Natural killer cell (primary cell): ENCODE results near the gene DNAAF5. TPM values are rescaled to one million over a fixed set of nuclear protein-coding genes. Genes with fewer than 3 reads are reported as not detected.

Source experiments
- ATAC-seq, 3 donors: fragments of 150-1000 bp in 2 of 3; fragments of 200-7000 bp in 1 of 3; cut with Tn5 transposase; 1 replicate in 1 of 3; 2 replicates in 2 of 3; pipeline ENCODE4 v1.10.0; 2021; ENCODE audit warnings: mild to moderate bottlenecking in 2 of 3, moderate library complexity in 2 of 3
- DNase-seq, 2 donors: peaks; one replicate each; pipeline versions ENCODE4 v3.0.0 to v3.0.0-alpha.2; 2013 to 2021; ENCODE audit warnings: mixed read lengths in 1 of 2
- H3K27ac ChIP-seq: one replicate; pipeline ENCODE4 v1.5.1; 2013; ENCODE audit warnings: mild to moderate bottlenecking, low read length
- H3K27me3 ChIP-seq: one replicate; pipeline ENCODE4 v1.6.1; 2013; ENCODE audit warnings: low read length; ENCODE audit not compliant: control insufficient read depth, insufficient read depth
- H3K36me3 ChIP-seq: one replicate; pipeline ENCODE4 v1.6.1; 2013; ENCODE audit warnings: low read length; ENCODE audit not compliant: control insufficient read depth, insufficient read depth
- H3K4me1 ChIP-seq: one replicate; pipeline ENCODE4 v1.6.1; 2013; ENCODE audit warnings: low read length; ENCODE audit not compliant: control insufficient read depth, insufficient read depth
- H3K4me3 ChIP-seq: one replicate; pipeline ENCODE4 v1.5.1; 2013; ENCODE audit warnings: low read length
- H3K9me3 ChIP-seq: one replicate; pipeline ENCODE4 v1.6.1; 2013; ENCODE audit warnings: low read length; ENCODE audit not compliant: control insufficient read depth, insufficient read depth
- H3K27ac Mint-ChIP-seq, 2 donors: one replicate each; pipeline ENCODE4 v1.8.0; 2022; ENCODE audit warnings: mild to moderate bottlenecking in 2 of 2, mixed read lengths in 2 of 2, moderate library complexity in 1 of 2
- H3K27me3 Mint-ChIP-seq, 2 donors: one replicate each; pipeline ENCODE4 v1.8.0; 2022; ENCODE audit warnings: low read depth in 2 of 2, mixed read lengths in 2 of 2
- H3K36me3 Mint-ChIP-seq: one replicate; pipeline ENCODE4 v1.8.0; 2022; ENCODE audit warnings: mixed read lengths
- H3K4me1 Mint-ChIP-seq, 2 donors: one replicate each; pipeline ENCODE4 v1.8.0; 2022; ENCODE audit warnings: mixed read lengths in 2 of 2
- H3K4me3 Mint-ChIP-seq: one replicate; pipeline ENCODE4 v1.8.0; 2022; ENCODE audit warnings: mild to moderate bottlenecking, moderate library complexity, mixed read lengths
- H3K9me3 Mint-ChIP-seq, 2 donors: one replicate each; pipeline ENCODE4 v1.8.0; 2022; ENCODE audit warnings: mixed read lengths in 2 of 2
- CTCF ChIP-seq: fragments of 200-600 bp; IDR thresholded peaks from one replicate; pipeline ENCODE4 v1.8.0; 2022; ENCODE audit warnings: antibody characterized with exemption
- WGBS: methylation state at CpG from one replicate; pipeline ENCODE4 v1.1.7; 2013; ENCODE audit warnings: missing lambda C conversion rate; ENCODE audit not compliant: insufficient coverage; 5-methylcytosine and 5-hydroxymethylcytosine counted together
- intact Hi-C: fragments of 100-400 bp; cut with micrococcal nuclease; formaldehyde crosslinking; loops from one replicate; pipeline ENCODE4 v1.14.2; 2022
- total RNA-seq, 4 donors: library from RNA; stranded (reverse); fragments of 120-200 nt in 1 of 4; gene quantifications; one replicate each; pipeline versions ENCODE4 v1.2.3 to v1.2.4, GENCODE V29; 2013 to 2022

The DNAAF5 gene
- total RNA-seq, 3 donors from 2014 or later (not counting 1 experiment from before 2014, with no cell fraction given): 6.7 to 10.3 (median 10.3) TPM

DNA sequence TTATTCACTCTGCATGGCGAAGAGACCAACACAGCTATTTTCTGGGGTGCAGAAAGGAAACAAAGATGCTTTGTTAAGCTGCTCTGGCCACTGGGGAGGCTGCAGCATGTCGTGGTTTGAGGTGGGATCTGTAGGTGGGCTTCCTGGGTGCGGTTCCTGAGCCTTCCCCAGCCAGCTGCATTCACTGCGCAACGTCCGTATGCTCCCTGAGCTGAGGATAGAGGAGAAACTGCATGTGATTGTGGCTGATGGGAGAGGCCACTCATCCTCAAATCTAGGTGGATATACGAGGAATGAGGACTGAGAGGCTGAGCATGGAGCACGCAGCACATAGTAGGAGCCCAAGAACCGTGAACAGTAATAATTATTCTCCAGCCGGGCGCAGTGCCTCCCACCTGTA lies 9.9 kb upstream of the DNAAF5 start:
- TF ChIP-seq CTCF: no peak
- Histone ChIP-seq H3K36me3 (no peaks in the 10 kb centered on the region), H3K9me3 (no peaks in the 10 kb centered on the region), H3K27me3 (peaks cover 3% of the 10 kb centered on the region), H3K4me3 (no peak overlapping the region), H3K27ac (no peak overlapping the region), H3K4me1 (peaks cover 7% of the 10 kb centered on the region)
- peaks cover 16 to 18% of the 10 kb centered on the region in 2 donors for H3K27me3 Mint-ChIP-seq
- H3K9me3 Mint-ChIP-seq: no peaks in the 10 kb centered on the region
- H3K36me3 Mint-ChIP-seq: no peaks in the 10 kb centered on the region
- H3K4me1 Mint-ChIP-seq: peaks cover 0 to 5% of the 10 kb centered on the region in 2 donors
- ATAC-seq (no peak), DNase-seq (no peak)
- no peak overlapping the region for H3K27ac Mint-ChIP-seq
- no peak overlapping the region for H3K4me3 Mint-ChIP-seq
- WGBS: 86% methylated on average over 11 of the region's 11 CpGs
- intact Hi-C loops: no loop called here

DNA sequence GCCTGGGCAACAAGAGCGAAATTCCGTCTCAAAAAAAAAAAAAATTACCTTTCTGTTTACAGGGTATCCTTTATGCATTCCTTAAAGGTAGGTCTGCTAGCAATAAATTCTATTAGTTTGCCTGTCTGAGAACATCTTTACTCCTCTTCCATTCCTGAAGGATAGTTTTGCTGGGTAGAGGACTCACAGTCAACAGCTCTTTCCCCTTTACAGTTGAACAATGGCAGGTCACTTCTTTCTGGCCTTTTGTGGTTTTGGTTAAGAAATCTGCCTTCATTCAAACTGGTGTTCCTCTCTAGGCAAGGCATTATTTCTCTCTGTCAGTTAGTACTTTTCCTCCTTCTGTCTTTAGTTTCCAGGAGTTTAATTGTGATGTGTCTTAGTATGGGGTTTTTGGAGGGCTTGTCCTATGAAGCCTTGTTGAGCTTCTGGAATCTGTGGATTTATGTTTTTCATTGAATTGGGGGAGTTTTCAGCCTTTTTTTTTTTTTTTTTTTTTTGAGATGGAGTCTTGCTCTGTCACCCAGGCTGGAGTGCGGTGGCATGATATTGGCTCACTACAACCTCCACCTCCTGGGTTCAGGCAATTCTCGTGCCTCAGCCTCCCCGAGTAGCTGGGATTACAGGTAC lies 4.8 kb upstream of the DNAAF5 start:
- Mint-ChIP-seq H3K9me3 (no peaks in the 10 kb centered on the region), H3K4me1 (peaks cover 0 to 9% of the 10 kb centered on the region in 2 donors), H3K27me3 (no peaks in the 10 kb centered on the region), H3K36me3 (no peaks in the 10 kb centered on the region), H3K4me3 (no peak overlapping the region), H3K27ac (no peak overlapping the region)
- peaks cover 9% of the 10 kb centered on the region for H3K4me1 ChIP-seq
- no peak overlapping the region for H3K4me3 ChIP-seq
- ATAC-seq (no peak), DNase-seq (no peak)
- intact Hi-C loops: no loop called here
- no peak overlapping the region for H3K27ac ChIP-seq
- 100% methylated on average over 3 of the region's 5 CpGs for WGBS
- no peaks in the 10 kb centered on the region for H3K27me3 ChIP-seq
- H3K9me3 ChIP-seq: no peaks in the 10 kb centered on the region
- no peaks in the 10 kb centered on the region for H3K36me3 ChIP-seq
- no peak for TF ChIP-seq CTCF

- no peak for TF ChIP-seq CTCF
- DNase-seq: no peak
- Histone ChIP-seq H3K4me3 (no peak overlapping the region), H3K36me3 (no peaks in the 10 kb centered on the region), H3K4me1 (peaks cover 18% of the 10 kb centered on the region), H3K27ac (no peak overlapping the region), H3K9me3 (no peaks in the 10 kb centered on the region), H3K27me3 (no peaks in the 10 kb centered on the region)
- ATAC-seq: no peak
- no peak overlapping the region for H3K27ac Mint-ChIP-seq
- intact Hi-C loops: no loop called here
- H3K4me3 Mint-ChIP-seq: no peak overlapping the region
- no peaks in the 10 kb centered on the region for H3K9me3 Mint-ChIP-seq
- no peaks in the 10 kb centered on the region for H3K36me3 Mint-ChIP-seq
- H3K27me3 Mint-ChIP-seq: no peaks in the 10 kb centered on the region
- WGBS: over 99% methylated on average over 9 of the region's 9 CpGs
- H3K4me1 Mint-ChIP-seq: peaks cover 6 to 23% of the 10 kb centered on the region in 2 donors
Observed at GRCh38 chr7:723541-723940, 3.0 kb upstream of the DNAAF5 start.

DNA sequence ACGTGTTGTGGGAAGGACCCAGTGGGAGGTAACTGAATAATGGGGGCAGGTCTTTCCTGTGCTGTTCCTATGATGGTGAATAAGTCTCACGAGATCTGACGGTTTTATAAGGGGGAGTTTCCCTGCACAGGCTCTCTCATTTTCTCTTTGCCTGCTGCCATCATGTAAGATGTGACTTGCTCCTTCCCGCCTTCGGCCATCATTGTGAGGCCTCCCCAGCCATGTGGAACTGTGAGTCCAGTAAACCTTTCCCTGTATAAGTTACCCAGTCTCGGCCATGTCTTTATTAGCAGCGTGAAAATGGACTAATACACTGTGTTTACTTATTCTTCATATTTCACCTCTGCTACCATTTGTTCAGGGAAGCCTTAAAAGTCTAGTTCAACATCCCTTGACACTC lies 2.2 kb upstream of the DNAAF5 start:
- no peak overlapping the region for H3K27ac Mint-ChIP-seq
- H3K36me3 ChIP-seq: no peaks in the 10 kb centered on the region
- peaks cover 18% of the 10 kb centered on the region for H3K4me1 ChIP-seq
- no peak for ATAC-seq
- H3K27ac ChIP-seq: no peak overlapping the region
- no peaks in the 10 kb centered on the region for H3K9me3 ChIP-seq
- TF ChIP-seq CTCF: no peak
- H3K27me3 Mint-ChIP-seq: no peaks in the 10 kb centered on the region
- H3K4me3 ChIP-seq: no peak overlapping the region
- no peak overlapping the region for H3K4me3 Mint-ChIP-seq
- intact Hi-C loops: no loop called here
- no peaks in the 10 kb centered on the region for H3K9me3 Mint-ChIP-seq
- H3K27me3 ChIP-seq: no peaks in the 10 kb centered on the region
- H3K36me3 Mint-ChIP-seq: no peaks in the 10 kb centered on the region
- 95% methylated on average over 6 of the region's 7 CpGs for WGBS
- no peak for DNase-seq
- H3K4me1 Mint-ChIP-seq: peaks cover 6 to 23% of the 10 kb centered on the region in 2 donors
